GM12892 (cell line): ENCODE results near the gene PRSS33.

Experiments
- POLR2A ChIP-seq: IDR thresholded peaks from 2 replicates; pipeline ENCODE4 v1.6.1; 2011; ENCODE audit warnings: low read depth, low read length, control low read depth
- POLR2AphosphoS5 ChIP-seq: IDR thresholded peaks from 2 replicates; pipeline ENCODE4 v1.6.1; 2011; ENCODE audit warnings: low read depth, low read length, control low read depth
- TAF1 ChIP-seq: IDR thresholded peaks from 2 replicates; pipeline ENCODE4 v1.6.1; 2011; ENCODE audit warnings: low read depth, mild to moderate bottlenecking, control low read depth, low read length, borderline replicate concordance

- TF ChIP-seq POLR2A: no peak
- no peak for TF ChIP-seq POLR2AphosphoS5
- TF ChIP-seq TAF1: no peak
Observed at GRCh38 chr16:2767140-2767731, 20.1 kb downstream of the PRSS33 start.
